Measurements from ENCODE around the gene MYO16. TPM values are rescaled to one million over a fixed set of nuclear protein-coding genes. Genes with fewer than 3 reads are reported as not detected.
A peak's percentile ranks its signal among the peaks of the same experiment; 100 is the strongest.

Gene MYO16
- total RNA-seq, 1 experiment from 2014 or later = not detected

- Mint-ChIP-seq H3K4me1 (no peaks in the 10 kb centered on the region), H3K27ac (peak overlapping the region in 1 of 3 experiments; percentile 34; a peak in 1 of 7 replicates), H3K9me3 (peaks cover 3 to 6% of the 10 kb centered on the region in 2 experiments; a peak in 4 of 5 replicates), H3K36me3 (ENCODE audit: insufficient read depth in 1 of 3, low read depth in 3 of 3) (peaks cover 0 to 4% (median 3%) of the 10 kb centered on the region in 3 experiments; a peak in 2 of 7 replicates), H3K27me3 (ENCODE audit: low read depth) (no peaks in the 10 kb centered on the region; the same call in 1 of the 2 replicates), H3K4me3 (no peak overlapping the region)
- H4K5ac ChIP-seq (ENCODE audit: insufficient read length, low read depth, low read length) = no peak overlapping the region
- H3K27me3 ChIP-seq (ENCODE audit: insufficient read depth, low read length) = no peaks in the 10 kb centered on the region
- no peak for DNase-seq
- H3K79me2 ChIP-seq (ENCODE audit: insufficient read depth, low read length) = no peaks in the 10 kb centered on the region
- H3T11ph ChIP-seq (ENCODE audit: low read length) = no peak overlapping the region
- H3K23ac ChIP-seq (ENCODE audit: insufficient read length, low read depth, low read length) = no peak overlapping the region
- no peak overlapping the region for H2BK15ac ChIP-seq (ENCODE audit: low read depth, low read length)
- H2BK20ac ChIP-seq (ENCODE audit: low read depth, low read length, poor library complexity, severe bottlenecking) = no peak overlapping the region
- no CpG with 5 or more reads among the region's 5 CpGs for WGBS (ENCODE audit: extremely low coverage, insufficient read length, low lambda C conversion rate)
- no peaks in the 10 kb centered on the region for H3K23me2 ChIP-seq (ENCODE audit: insufficient read length, low read depth, low read length, poor library complexity, severe bottlenecking)
- no peak overlapping the region for H2BK5ac ChIP-seq (ENCODE audit: insufficient read length, low read length)
- no peaks in the 10 kb centered on the region for H3K9me3 ChIP-seq (ENCODE audit: control insufficient read depth, low read depth, low read length)
- H4K91ac ChIP-seq (ENCODE audit: insufficient read length, low read depth, low read length) = no peak overlapping the region
- no peak overlapping the region for H2AK5ac ChIP-seq (ENCODE audit: insufficient read length, low read length)
- H3K4ac ChIP-seq (ENCODE audit: low read depth, low read length) = no peak overlapping the region
- no peak overlapping the region for H4K8ac ChIP-seq (replicated peaks; ENCODE audit: insufficient read length, low read depth, low read length)
- H3K4me1 ChIP-seq (ENCODE audit: insufficient read depth, low read length) = no peaks in the 10 kb centered on the region
- no peak overlapping the region for H2BK12ac ChIP-seq (ENCODE audit: insufficient read length, low read depth, low read length)
- no peak overlapping the region for H3K9ac ChIP-seq (ENCODE audit: extremely low read depth, insufficient read length, low read length)
- no peak overlapping the region for H2AFZ ChIP-seq (ENCODE audit: low read length)
- H3K56ac ChIP-seq (ENCODE audit: insufficient read length, low read depth, low read length) = no peak overlapping the region
- no peak overlapping the region for H3K4me2 ChIP-seq (ENCODE audit: insufficient read depth, insufficient read length, low read length)
- no peaks in the 10 kb centered on the region for H3K79me1 ChIP-seq (ENCODE audit: insufficient read depth, low read depth, low read length, poor library complexity, severe bottlenecking)
- H2BK120ac ChIP-seq (ENCODE audit: low read depth, low read length, poor library complexity, severe bottlenecking) = no peak overlapping the region
- no peak overlapping the region for H3K27ac ChIP-seq (ENCODE audit: insufficient read length, low read depth, low read length)
- no peaks in the 10 kb centered on the region for H4K20me1 ChIP-seq (ENCODE audit: control insufficient read depth, insufficient read depth, insufficient read length)
- no peak for TF ChIP-seq CTCF (conservative IDR thresholded peaks at IDR 0.05)
- H3K14ac ChIP-seq (ENCODE audit: insufficient read depth, low read length) = no peak overlapping the region
- H3K18ac ChIP-seq (ENCODE audit: insufficient read length, low read depth, low read length) = no peak overlapping the region
These were observed 33.1 kb downstream of the MYO16 start for GRCh38 chr13:108662528-108662927.
